COLO668 (cell line): Measurements from ENCODE around the gene AGBL4.
"Not testable (repeated sequence)": the region's sequence is repeated elsewhere in the genome, so short reads cannot be mapped to it uniquely, and the experiment has no call there.

Experiments used
- DNase-seq: peaks from one replicate; lab custom pipeline; 2025; ENCODE audit not compliant: unreplicated experiment; lab: John Stamatoyannopoulos, UW

The AGBL4 gene

GRCh38 chr1:49319426-49319963 is 704.3 kb downstream of the AGBL4 start:
- no peak for DNase-seq

- DNase-seq, result no peak
These were observed 705.5 kb downstream of the AGBL4 start for GRCh38 chr1:49318218-49318617.

GRCh38 chr1:49307457-49307856 is 716.3 kb downstream of the AGBL4 start:
- no peak for DNase-seq

- DNase-seq, result no peak
These were observed 717.2 kb downstream of the AGBL4 start for GRCh38 chr1:49306507-49307070.

- not testable (repeated sequence) for DNase-seq
These were observed 721.4 kb downstream of the AGBL4 start for GRCh38 chr1:49302400-49302799.

- DNase-seq, result no peak
These were observed 725.5 kb downstream of the AGBL4 start for GRCh38 chr1:49298304-49298703.

GRCh38 chr1:49297783-49298182 is 726.0 kb downstream of the AGBL4 start:
- DNase-seq, result no peak

GRCh38 chr1:49294539-49294938 is 729.2 kb downstream of the AGBL4 start:
- DNase-seq, result no peak

- no peak for DNase-seq
These were observed 730.7 kb downstream of the AGBL4 start for GRCh38 chr1:49293016-49293415.

GRCh38 chr1:49257211-49258049 is 766.3 kb downstream of the AGBL4 start:
- DNase-seq, result not testable (repeated sequence)

GRCh38 chr1:49252917-49253316 is 770.8 kb downstream of the AGBL4 start:
- DNase-seq, result no peak

GRCh38 chr1:49251019-49251784 is 772.6 kb downstream of the AGBL4 start:
- DNase-seq, result no peak

GRCh38 chr1:49240709-49241221 is 783.0 kb downstream of the AGBL4 start:
- no peak for DNase-seq

GRCh38 chr1:49234988-49235387 is 788.8 kb downstream of the AGBL4 start:
- no peak for DNase-seq

- DNase-seq, result no peak
These were observed 794.2 kb downstream of the AGBL4 start for GRCh38 chr1:49229555-49229954.

GRCh38 chr1:49226758-49227157 is 797.0 kb downstream of the AGBL4 start:
- DNase-seq, result no peak

- DNase-seq, result no peak
These were observed 798.3 kb downstream of the AGBL4 start for GRCh38 chr1:49225464-49225863.

GRCh38 chr1:49213301-49213700 is 810.5 kb downstream of the AGBL4 start:
- DNase-seq, result no peak

- no peak for DNase-seq
These were observed 815.0 kb downstream of the AGBL4 start for GRCh38 chr1:49208712-49209111.

GRCh38 chr1:49204720-49205119 is 819.0 kb downstream of the AGBL4 start:
- no peak for DNase-seq

- DNase-seq, result no peak
These were observed 823.0 kb downstream of the AGBL4 start for GRCh38 chr1:49200738-49201137.
